WTC11 (cell line): ENCODE results near the gene ARL5A.

Experiments used
- CREB1 ChIP-seq: sonication (generic); formaldehyde crosslinking; IDR thresholded peaks from 2 replicates; pipeline ENCODE4 v1.8.0; 2023; ENCODE audit warnings: mild to moderate bottlenecking, missing genetic modification reagents
- CTCF ChIP-seq: fragments of 200-600 bp; IDR thresholded peaks from 2 replicates; pipeline ENCODE4 v1.8.0; 2022; ENCODE audit warnings: antibody characterized with exemption
- E2F4 ChIP-seq: sonication (generic); formaldehyde crosslinking; IDR thresholded peaks from 2 replicates; pipeline ENCODE4 v1.8.1; 2022; ENCODE audit warnings: low read depth, mild to moderate bottlenecking, moderate library complexity, missing genetic modification reagents, borderline replicate concordance
- ESRRA ChIP-seq: sonication (generic); formaldehyde crosslinking; IDR thresholded peaks from 2 replicates; pipeline ENCODE4 v1.8.1; 2022; ENCODE audit warnings: mild to moderate bottlenecking, missing genetic modification reagents, borderline replicate concordance
- ZNF416 ChIP-seq: fragments of 250-450 bp; sonication (Bioruptor Pico); IDR thresholded peaks from 2 replicates; pipeline ENCODE4 v1.9.0; 2021; ENCODE audit warnings: mild to moderate bottlenecking, inconsistent platforms
- ZNF512 ChIP-seq: sonication (generic); formaldehyde crosslinking; IDR thresholded peaks from 2 replicates; pipeline ENCODE4 v1.8.1; 2022; ENCODE audit warnings: missing genetic modification reagents, borderline replicate concordance

GRCh38 chr2:151767536-151767935 lies 60.7 kb downstream of the ARL5A start:
- TF ChIP-seq ESRRA (CRISPR knock-in tag) (no peak), CREB1 (CRISPR knock-in tag) (no peak), E2F4 (CRISPR knock-in tag) (no peak), CTCF (no peak), ZNF512 (CRISPR knock-in tag) (no peak), ZNF416 (CRISPR knock-in tag) (no peak)
